GM19328 (cell line): ENCODE results near the gene RUVBL2.

Source experiments
- ATAC-seq: cut with Tn5 transposase; IDR thresholded peaks from one replicate; pipeline ENCODE4 v1.9.1; 2021; ENCODE audit warnings: mild to moderate bottlenecking, moderate library complexity; ENCODE audit not compliant: unreplicated experiment

RUVBL2 gene

GRCh38 chr19:48993175-48994034 lies at the start of gene RUVBL2, which contains the start of gene GYS1:
RUVBL2 (plus strand) TSS chr19:48993887; CDS start chr19:48993912, 25 bp downstream.
GYS1 (minus strand) TSS chr19:48993309; CDS start chr19:48993112, 197 bp downstream.
- peak; percentile 91 for ATAC-seq

GRCh38 chr19:48945415-48945814 lies 48.3 kb upstream of the RUVBL2 start:
- ATAC-seq, result no peak

DNA sequence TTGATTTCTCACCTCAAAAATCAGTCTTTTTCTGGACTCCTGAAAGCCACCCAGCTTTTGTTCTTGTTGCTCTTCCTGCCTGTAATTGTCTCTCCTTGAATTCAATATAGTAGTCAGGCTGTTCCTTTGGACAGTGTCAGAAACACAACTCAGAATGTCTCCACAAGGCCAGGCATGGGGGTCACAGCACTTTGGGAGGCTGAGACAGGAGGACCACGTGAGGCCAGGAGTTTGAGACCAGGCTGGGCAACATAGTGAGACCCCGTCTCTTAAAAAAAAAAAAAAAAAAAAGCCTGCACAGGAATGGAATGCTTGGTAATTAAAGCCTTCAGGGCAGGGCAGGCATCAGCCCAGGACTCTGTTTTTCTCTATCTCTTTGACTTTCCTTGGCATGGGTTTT lies 47.9 kb upstream of the RUVBL2 start:
- no peak for ATAC-seq

- ATAC-seq, result no peak
These were observed 47.0 kb upstream of the RUVBL2 start for GRCh38 chr19:48946463-48947257.

DNA sequence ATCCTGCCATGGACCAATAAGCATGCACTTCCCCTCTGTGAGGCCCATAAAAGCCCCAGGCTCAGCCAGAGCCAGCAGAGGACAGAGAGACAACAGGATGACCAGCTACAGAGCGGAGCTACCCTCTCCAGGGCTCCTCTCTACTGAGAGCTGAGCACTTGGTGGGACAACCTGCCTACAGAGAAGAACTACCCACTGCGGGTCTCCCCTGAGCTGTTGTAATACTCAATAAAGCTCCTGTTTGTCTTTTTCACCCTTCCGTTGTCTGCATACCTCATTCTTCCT lies 46.5 kb upstream of the RUVBL2 start:
- no peak for ATAC-seq

DNA sequence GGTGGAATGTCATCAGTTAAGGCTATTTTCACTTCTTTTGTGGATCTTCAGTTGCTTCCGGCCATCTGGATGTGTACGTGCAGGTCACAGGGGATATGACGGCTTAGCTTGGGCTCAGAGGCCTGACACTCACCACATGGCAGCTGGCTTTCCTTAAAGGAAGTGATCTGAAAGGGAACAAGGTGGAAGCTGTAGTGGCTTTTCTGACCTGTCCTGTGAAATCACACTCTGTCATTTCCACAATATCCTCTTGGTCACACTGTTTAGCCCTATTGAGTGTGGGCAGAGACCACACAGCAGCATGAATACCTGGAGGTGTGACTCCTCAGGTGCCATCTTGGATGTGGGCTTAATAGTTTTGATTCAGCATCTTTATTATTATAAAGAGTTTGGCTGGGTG lies 43.5 kb upstream of the RUVBL2 start:
- ATAC-seq, result no peak

GRCh38 chr19:48950830-48951519 lies 42.7 kb upstream of the RUVBL2 start:
- no peak for ATAC-seq

GRCh38 chr19:48953141-48953540 lies 40.5 kb upstream of the RUVBL2 start:
- ATAC-seq, result no peak

DNA sequence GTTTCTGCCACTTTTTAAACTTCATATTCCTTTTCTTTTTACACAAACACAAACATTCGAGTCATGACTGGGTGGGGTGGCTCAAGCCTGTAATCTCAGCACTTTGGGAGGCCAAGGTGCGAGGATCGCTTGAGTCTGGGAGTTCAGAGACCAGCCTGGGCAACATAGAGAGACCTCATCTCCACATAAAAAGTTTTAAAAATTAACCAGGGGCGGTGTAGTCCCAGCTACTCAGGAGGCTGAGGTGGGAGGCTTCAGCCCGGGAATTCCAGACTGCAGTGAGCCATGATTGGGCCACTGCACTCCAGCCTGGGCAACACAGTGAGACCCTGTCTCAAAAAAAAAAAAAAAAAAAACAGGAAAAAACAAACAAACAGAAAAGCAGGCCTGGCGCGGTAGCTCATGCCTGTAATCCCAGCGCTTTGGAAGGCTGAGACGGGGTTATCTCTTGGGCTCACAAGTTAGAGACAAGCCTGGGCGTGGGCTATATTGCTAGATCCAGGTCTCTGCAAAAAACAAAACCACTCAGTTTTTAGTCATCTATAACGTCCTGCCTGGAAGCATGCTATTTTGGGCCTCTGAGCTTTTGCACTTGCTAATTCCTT lies 39.6 kb upstream of the RUVBL2 start:
- ATAC-seq, result no peak

GRCh38 chr19:48954595-48955307 lies 38.9 kb upstream of the RUVBL2 start, which contains the start of gene BAX:
BAX (plus strand) TSS chr19:48954875; CDS start chr19:48954929, 54 bp downstream.
- peak; percentile 82 for ATAC-seq

GRCh38 chr19:48955308-48955958 lies 38.3 kb upstream of the RUVBL2 start:
- no peak for ATAC-seq

GRCh38 chr19:48958006-48958405 lies 35.7 kb upstream of the RUVBL2 start:
- ATAC-seq, result no peak

- ATAC-seq, result no peak
These were observed 34.1 kb upstream of the RUVBL2 start for GRCh38 chr19:48959341-48960239.

DNA sequence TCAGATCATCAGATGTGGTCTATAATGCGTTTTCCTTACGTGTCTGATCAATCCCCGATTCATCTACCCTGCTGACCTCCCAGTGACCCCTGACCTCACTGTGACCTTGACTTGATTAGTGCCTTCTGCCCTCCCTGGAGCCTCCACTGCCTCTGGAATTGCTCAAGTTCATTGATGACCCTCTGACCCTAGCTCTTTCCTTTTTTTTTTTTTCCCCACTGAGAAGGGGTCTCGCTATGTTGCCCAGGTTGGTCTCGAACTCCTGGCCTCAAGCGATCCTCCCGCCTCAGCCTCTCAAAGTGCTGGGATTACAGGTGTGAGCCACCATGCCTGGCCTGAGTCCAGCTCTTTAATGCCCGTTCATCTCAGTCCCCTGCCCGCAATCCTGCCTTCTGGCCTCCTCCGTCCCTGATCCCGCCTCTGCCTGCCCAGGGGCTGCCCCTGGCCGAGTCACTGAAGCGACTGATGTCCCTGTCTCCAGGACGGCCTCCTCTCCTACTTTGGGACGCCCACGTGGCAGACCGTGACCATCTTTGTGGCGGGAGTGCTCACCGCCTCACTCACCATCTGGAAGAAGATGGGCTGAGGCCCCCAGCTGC lies 32.5 kb upstream of the RUVBL2 start:
- no peak for ATAC-seq

GRCh38 chr19:48961673-48962028 lies 32.0 kb upstream of the RUVBL2 start:
- no peak for ATAC-seq

DNA sequence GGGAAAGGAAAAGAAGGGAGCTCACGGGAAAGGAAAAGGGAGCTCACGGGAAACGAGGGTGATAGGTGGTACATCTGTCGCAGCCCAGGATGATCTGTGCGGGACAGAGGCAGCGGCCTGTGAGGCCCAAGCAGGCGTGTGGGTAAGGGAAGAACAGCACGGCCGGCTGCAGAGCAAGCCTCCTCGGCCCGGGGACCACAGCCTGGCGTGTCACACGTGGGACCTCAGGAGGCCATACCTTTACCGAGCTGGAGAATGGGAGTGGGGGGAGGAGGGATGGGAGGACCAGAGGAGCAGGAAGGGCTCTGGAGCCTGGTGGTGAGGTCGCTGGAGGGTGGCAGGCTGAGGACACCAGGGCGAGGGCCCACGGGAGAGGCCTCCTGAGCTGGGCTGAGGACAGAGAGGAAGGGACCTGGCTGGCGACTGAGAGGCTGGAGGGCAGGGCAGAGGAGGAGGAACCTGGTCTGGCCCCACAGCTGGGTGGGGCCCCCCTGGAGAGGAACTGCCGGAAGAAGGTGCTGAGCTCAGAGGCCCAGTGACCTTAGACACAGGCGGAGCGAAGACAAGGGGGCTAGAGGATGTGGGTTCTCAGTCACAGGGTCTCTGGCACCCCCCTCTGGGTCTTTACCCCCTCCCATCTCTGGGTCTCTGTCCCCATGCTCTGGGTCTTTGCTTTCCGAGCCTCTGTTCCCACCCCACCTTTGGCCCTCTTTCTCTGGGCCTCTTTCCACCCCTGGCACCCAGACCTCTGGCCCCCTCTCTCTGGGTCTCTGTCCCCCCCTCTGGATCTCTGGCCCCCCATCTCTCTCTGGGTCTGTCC lies 31.4 kb upstream of the RUVBL2 start:
- peak; percentile 40 for ATAC-seq

GRCh38 chr19:48962849-48963165 lies 30.9 kb upstream of the RUVBL2 start:
- no peak for ATAC-seq
